Fibroblast of lung (primary cell): Measurements from ENCODE around the gene RIMKLA. TPM values are rescaled to one million over a fixed set of nuclear protein-coding genes. Genes with fewer than 3 reads are reported as not detected.
A peak's percentile ranks its signal among the peaks of the same experiment; 100 is the strongest.

Source experiments
- DNase-seq, 2 donors: peaks; one replicate each; pipeline versions ENCODE4 v3.0.0 to v3.0.0-alpha.2; 2010; ENCODE audit warnings: low read depth in 2 of 2
- H2AFZ ChIP-seq: 2 replicates; pipeline ENCODE4 v1.5.1; 2012; ENCODE audit warnings: low read length, control low read depth, inconsistent platforms
- H3K27ac ChIP-seq: 2 replicates; pipeline ENCODE4 v1.5.1; 2011; ENCODE audit warnings: low read length, control low read depth; ENCODE audit not compliant: insufficient read depth
- H3K27me3 ChIP-seq: 2 replicates; pipeline ENCODE4 v1.5.1; 2011; ENCODE audit warnings: mild to moderate bottlenecking, low read length; ENCODE audit not compliant: control insufficient read depth, insufficient read depth
- H3K36me3 ChIP-seq: 2 replicates; pipeline ENCODE4 v1.5.1; 2011; ENCODE audit warnings: low read length; ENCODE audit not compliant: control insufficient read depth, insufficient read depth
- H3K4me1 ChIP-seq: 2 replicates; pipeline ENCODE4 v1.5.1; 2011; ENCODE audit warnings: low read length; ENCODE audit not compliant: control insufficient read depth, insufficient read depth; ENCODE audit errors: extremely low read depth
- H3K4me2 ChIP-seq: 2 replicates; pipeline ENCODE4 v1.5.1; 2011; ENCODE audit warnings: low read length, control low read depth; ENCODE audit not compliant: insufficient read depth; ENCODE audit errors: extremely low read depth
- H3K4me3 ChIP-seq, 4 experiments: fragments of 200-600 bp in 1 of 4; sonication (generic) in 1 of 4; replicated peaks in 1 of 4; 2 replicates each; pipeline ENCODE4 v1.5.1; 2011 to 2016; ENCODE audit warnings: low read length in 4 of 4, low read depth in 3 of 4, mild to moderate bottlenecking in 3 of 4, control low read depth in 2 of 4, inconsistent platforms in 1 of 4, mixed read lengths in 1 of 4; ENCODE audit not compliant: insufficient read depth in 1 of 4; ENCODE audit errors: control extremely low read depth in 1 of 4
- H3K79me2 ChIP-seq: 2 replicates; pipeline ENCODE4 v1.5.1; 2012; ENCODE audit warnings: mild to moderate bottlenecking, low read length, inconsistent platforms; ENCODE audit not compliant: control insufficient read depth, insufficient read depth
- H3K9ac ChIP-seq: 2 replicates; pipeline ENCODE4 v1.5.1; 2011; ENCODE audit warnings: mild to moderate bottlenecking, low read length, control low read depth; ENCODE audit not compliant: insufficient read depth
- H3K9me3 ChIP-seq: 2 replicates; pipeline ENCODE4 v1.5.1; 2012; ENCODE audit warnings: low read depth, low read length; ENCODE audit not compliant: control insufficient read depth, insufficient read depth
- H4K20me1 ChIP-seq: 2 replicates; pipeline ENCODE4 v1.5.1; 2011; ENCODE audit warnings: low read length; ENCODE audit not compliant: control insufficient read depth, insufficient read depth; ENCODE audit errors: extremely low read depth
- CTCF ChIP-seq, 2 donors: IDR thresholded peaks in 1 of 2; conservative IDR thresholded peaks in 1 of 2; 1 replicate in 1 of 2; 2 replicates in 1 of 2; pipeline ENCODE4 v1.5.1; 2011 to 2012; ENCODE audit warnings: low read length in 2 of 2, control low read depth in 1 of 2, inconsistent platforms in 1 of 2, low read depth in 1 of 2, mild to moderate bottlenecking in 1 of 2
- EZH2 ChIP-seq: IDR thresholded peaks from 2 replicates; pipeline ENCODE4 v1.5.1; 2012; ENCODE audit warnings: low read length, control low read depth, mild to moderate bottlenecking; ENCODE audit errors: missing control alignments
- polyA plus RNA-seq, 2 donors: library from polyadenylated mRNA; depleted of rRNA in 1 of 2; stranded (reverse) in 1 of 2; unstranded in 1 of 2; fragments of >200 nt; gene quantifications; 2 replicates each; pipeline ENCODE4 v1.2.1, GENCODE V29; 2011 to 2012; ENCODE audit warnings: missing spikeins in 1 of 2
- total RNA-seq: library from RNA; depleted of rRNA; stranded (reverse); fragments of >200 nt; gene quantifications from 2 replicates; pipeline ENCODE4 v1.2.1, GENCODE V29; 2014

RIMKLA gene
- total and polyA plus RNA-seq, 2 donors (not counting 1 experiment from before 2014, with no cell fraction given): under 0.01 TPM; not detected in 1

- Histone ChIP-seq H4K20me1 (no peaks in the 10 kb centered on the region), H3K27me3 (no peaks in the 10 kb centered on the region), H3K36me3 (no peaks in the 10 kb centered on the region), H3K79me2 (no peaks in the 10 kb centered on the region), H3K27ac (no peak overlapping the region), H3K4me1 (no peaks in the 10 kb centered on the region), H3K9ac (no peak overlapping the region), H3K9me3 (no peaks in the 10 kb centered on the region), H3K4me3 (no peak overlapping the region), H3K4me2 (no peak overlapping the region), H2AFZ (no peak overlapping the region)
- no peak for DNase-seq
- TF ChIP-seq CTCF (conservative IDR thresholded peaks at IDR 0.05 in 1 of 2, IDR thresholded peaks at IDR 0.05 in 1 of 2; ENCODE audit: low read depth in 1 of 2, low read length in 2 of 2): no peak
Observed at GRCh38 chr1:42392967-42393848, 12.6 kb downstream of the RIMKLA start.

- Histone ChIP-seq H3K9me3 (no peaks in the 10 kb centered on the region), H3K79me2 (no peaks in the 10 kb centered on the region), H3K27me3 (no peaks in the 10 kb centered on the region), H3K9ac (no peak overlapping the region), H4K20me1 (no peaks in the 10 kb centered on the region), H2AFZ (no peak overlapping the region), H3K4me2 (no peak overlapping the region), H3K4me1 (no peaks in the 10 kb centered on the region), H3K27ac (no peak overlapping the region), H3K36me3 (no peaks in the 10 kb centered on the region), H3K4me3 (no peak overlapping the region)
- DNase-seq: no peak
- no peak for TF ChIP-seq EZH2
- no peak for TF ChIP-seq CTCF (conservative IDR thresholded peaks at IDR 0.05 in 1 of 2, IDR thresholded peaks at IDR 0.05 in 1 of 2; ENCODE audit: low read depth in 1 of 2, low read length in 2 of 2)
Observed at GRCh38 chr1:42399315-42400100, 18.9 kb downstream of the RIMKLA start.

- Histone ChIP-seq H4K20me1 (no peaks in the 10 kb centered on the region), H3K4me3 (no peak overlapping the region), H3K9ac (no peak overlapping the region), H3K4me2 (no peak overlapping the region), H2AFZ (no peak overlapping the region), H3K27ac (no peak overlapping the region), H3K36me3 (no peaks in the 10 kb centered on the region), H3K4me1 (no peaks in the 10 kb centered on the region), H3K79me2 (no peaks in the 10 kb centered on the region), H3K9me3 (no peaks in the 10 kb centered on the region), H3K27me3 (no peaks in the 10 kb centered on the region)
- DNase-seq: no peak
- no peak for TF ChIP-seq EZH2
- peak in 1 of 2 donors; percentile 1 for TF ChIP-seq CTCF (conservative IDR thresholded peaks at IDR 0.05 in 1 of 2, IDR thresholded peaks at IDR 0.05 in 1 of 2; ENCODE audit: low read depth in 1 of 2, low read length in 2 of 2)
Observed at GRCh38 chr1:42403880-42404400, 23.3 kb downstream of the RIMKLA start.
